ENCODE results near the gene IRX5. TPM values are rescaled to one million over a fixed set of nuclear protein-coding genes. Genes with fewer than 3 reads are reported as not detected.
A peak's percentile ranks its signal among the peaks of the same experiment; 100 is the strongest.

The IRX5 gene
- total RNA-seq, 1 donor from 2014 or later: 13.5 TPM

- DNase-seq: no peak
These were observed 702 bp downstream of the IRX5 start for GRCh38 chr16:54931120-54932014.

GRCh38 chr16:54932021-54932660 lies 1.5 kb downstream of the IRX5 start:
- no peak for DNase-seq

GRCh38 chr16:54932737-54933254 lies 2.1 kb downstream of the IRX5 start:
- no peak for DNase-seq

GRCh38 chr16:54933281-54934011 lies 2.8 kb downstream of the IRX5 start:
- no peak for DNase-seq

- peak; percentile 49 for DNase-seq
These were observed 4.0 kb downstream of the IRX5 start for GRCh38 chr16:54934481-54935265.

- DNase-seq: no peak
These were observed 4.8 kb downstream of the IRX5 start for GRCh38 chr16:54935266-54935968.

GRCh38 chr16:54936201-54936978 lies 5.7 kb downstream of the IRX5 start:
- no peak for DNase-seq

- DNase-seq: peak; percentile 83
These were observed 6.5 kb downstream of the IRX5 start for GRCh38 chr16:54936979-54937670.

- DNase-seq: peak; percentile 82
These were observed 7.1 kb downstream of the IRX5 start for GRCh38 chr16:54937671-54938211.

GRCh38 chr16:54938212-54939028 lies 7.8 kb downstream of the IRX5 start:
- DNase-seq: peak; percentile 51

- DNase-seq: no peak
These were observed 8.3 kb downstream of the IRX5 start for GRCh38 chr16:54939029-54939346.

- no peak for DNase-seq
These were observed 9.0 kb downstream of the IRX5 start for GRCh38 chr16:54939510-54940278.

- no peak for DNase-seq
These were observed 9.6 kb downstream of the IRX5 start for GRCh38 chr16:54940279-54940604.

- no peak for DNase-seq
These were observed 11.8 kb downstream of the IRX5 start for GRCh38 chr16:54942353-54942943.

- DNase-seq: no peak
These were observed 13.3 kb downstream of the IRX5 start for GRCh38 chr16:54944002-54944401.

GRCh38 chr16:54945063-54945462 lies 14.4 kb downstream of the IRX5 start:
- DNase-seq: no peak

- DNase-seq: no peak
These were observed 16.2 kb downstream of the IRX5 start for GRCh38 chr16:54946909-54947308.

GRCh38 chr16:54947616-54948015 lies 17.0 kb downstream of the IRX5 start:
- no peak for DNase-seq
